ENCODE measurements around the gene NPEPL1.
"Not testable (repeated sequence)": the region's sequence is repeated elsewhere in the genome, so short reads cannot be mapped to it uniquely, and the experiment has no call there.

The NPEPL1 gene

GRCh38 chr20:58715801-58716475, 23.3 kb downstream of the NPEPL1 start:
- DNase-seq = no peak

GRCh38 chr20:58716476-58717277, 24.1 kb downstream of the NPEPL1 start:
- DNase-seq = no peak

GRCh38 chr20:58717278-58718091, 24.9 kb downstream of the NPEPL1 start:
- DNase-seq = no peak

- no peak for DNase-seq
Measured at GRCh38 chr20:58718121-58718563, 25.5 kb downstream of the NPEPL1 start.

GRCh38 chr20:58718729-58719128, 26.1 kb downstream of the NPEPL1 start:
- no peak for DNase-seq

- no peak for DNase-seq
Measured at GRCh38 chr20:58719258-58719657, 26.7 kb downstream of the NPEPL1 start.

GRCh38 chr20:58719971-58720371, 27.4 kb downstream of the NPEPL1 start:
- DNase-seq = no peak

GRCh38 chr20:58720890-58721289, 28.3 kb downstream of the NPEPL1 start:
- no peak for DNase-seq

GRCh38 chr20:58721951-58722778, 29.6 kb downstream of the NPEPL1 start:
- no peak for DNase-seq

GRCh38 chr20:58722877-58723627, 30.5 kb downstream of the NPEPL1 start:
- no peak for DNase-seq

GRCh38 chr20:58723628-58723984, 31.0 kb downstream of the NPEPL1 start:
- no peak for DNase-seq

GRCh38 chr20:58726156-58726555, 33.6 kb downstream of the NPEPL1 start:
- not testable (repeated sequence) for DNase-seq

GRCh38 chr20:58731192-58731591, 38.6 kb downstream of the NPEPL1 start:
- DNase-seq = no peak

- no peak for DNase-seq
Measured at GRCh38 chr20:58737198-58737597, 44.6 kb downstream of the NPEPL1 start.

- no peak for DNase-seq
Measured at GRCh38 chr20:58740356-58741308, 48.0 kb downstream of the NPEPL1 start.

- DNase-seq = no peak
Measured at GRCh38 chr20:58741384-58741783, 48.8 kb downstream of the NPEPL1 start.

GRCh38 chr20:58742668-58743566, 50.3 kb downstream of the NPEPL1 start:
- no peak for DNase-seq

GRCh38 chr20:58743929-58744534, 51.4 kb downstream of the NPEPL1 start:
- DNase-seq = no peak

GRCh38 chr20:58744836-58745235, 52.2 kb downstream of the NPEPL1 start:
- DNase-seq = no peak
